GM20431 (cell line): ENCODE measurements around the gene MAPK14.
"Not testable (repeated sequence)": the region's sequence is repeated elsewhere in the genome, so short reads cannot be mapped to it uniquely, and the experiment has no call there.

Source experiments
- in situ Hi-C: fragments of 300-500 bp; cut with MseI, MboI; formaldehyde crosslinking; loops from one replicate; pipeline ENCODE4 v1.15.0; 2020; ENCODE audit warnings: low sequenced_read_pairs; ENCODE audit not compliant: unreplicated experiment

MAPK14 gene

DNA sequence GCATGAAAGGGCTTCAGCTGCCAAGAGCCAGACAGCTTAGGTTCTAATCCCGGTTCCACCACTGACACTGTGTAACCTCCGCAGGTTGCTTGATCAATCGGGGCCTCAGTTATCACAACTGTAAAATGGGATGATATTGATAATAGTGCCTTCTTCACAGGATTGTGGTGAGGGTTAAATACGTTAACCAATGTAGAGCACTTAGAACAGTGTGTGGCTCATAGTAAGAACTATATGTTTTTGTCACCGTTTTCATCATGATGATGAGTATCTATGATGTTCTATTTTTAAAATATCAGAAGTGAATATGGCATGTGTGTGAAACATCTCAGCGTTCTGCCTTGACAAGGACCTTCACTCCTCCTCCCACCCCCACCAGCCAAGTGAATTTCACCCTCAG is 92.4 kb downstream of the MAPK14 start:
- in situ Hi-C loops: no loop called here

GRCh38 chr6:36120539-36120938 is 92.9 kb downstream of the MAPK14 start:
- in situ Hi-C loops: no loop called here

GRCh38 chr6:36120979-36121786 is 93.6 kb downstream of the MAPK14 start:
- in situ Hi-C loops: no loop called here

- in situ Hi-C loops: no loop called here
Observed at GRCh38 chr6:36121787-36122494, 94.3 kb downstream of the MAPK14 start.

- in situ Hi-C loops: no loop called here
Observed at GRCh38 chr6:36122495-36123269, 95.1 kb downstream of the MAPK14 start.

- in situ Hi-C loops: no loop called here
Observed at GRCh38 chr6:36123270-36124139, 95.9 kb downstream of the MAPK14 start.

DNA sequence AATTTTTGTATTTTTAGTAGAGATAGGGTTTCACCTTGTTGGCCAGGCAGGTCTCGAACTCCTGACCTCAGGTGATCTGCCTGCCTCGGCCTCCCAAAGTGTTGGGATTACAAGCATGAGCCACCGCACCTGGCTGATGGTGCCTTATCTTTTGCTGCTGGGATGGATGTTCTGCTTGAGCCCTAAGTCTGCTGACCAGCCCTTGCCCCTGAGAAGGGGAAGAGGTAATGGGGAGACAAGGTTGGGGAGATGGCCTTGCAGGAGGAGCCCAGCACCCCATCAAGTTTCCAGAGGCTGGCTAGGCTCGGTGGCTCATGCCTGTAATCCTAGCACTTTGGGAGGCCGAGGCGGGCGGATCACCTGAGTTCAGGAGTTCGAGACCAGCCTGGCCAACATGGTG is 96.7 kb downstream of the MAPK14 start:
- in situ Hi-C loops: not testable (repeated sequence)

- in situ Hi-C loops: no loop called here
Observed at GRCh38 chr6:36124881-36125280, 97.3 kb downstream of the MAPK14 start.

- in situ Hi-C loops: no loop called here
Observed at GRCh38 chr6:36125575-36125974, 98.0 kb downstream of the MAPK14 start.

- in situ Hi-C loops: no loop called here
Observed at GRCh38 chr6:36126121-36126520, 98.5 kb downstream of the MAPK14 start.

- in situ Hi-C loops: no loop called here
Observed at GRCh38 chr6:36126553-36127458, 99.2 kb downstream of the MAPK14 start.

- in situ Hi-C loops: no loop called here
Observed at GRCh38 chr6:36127462-36128016, 99.9 kb downstream of the MAPK14 start.

DNA sequence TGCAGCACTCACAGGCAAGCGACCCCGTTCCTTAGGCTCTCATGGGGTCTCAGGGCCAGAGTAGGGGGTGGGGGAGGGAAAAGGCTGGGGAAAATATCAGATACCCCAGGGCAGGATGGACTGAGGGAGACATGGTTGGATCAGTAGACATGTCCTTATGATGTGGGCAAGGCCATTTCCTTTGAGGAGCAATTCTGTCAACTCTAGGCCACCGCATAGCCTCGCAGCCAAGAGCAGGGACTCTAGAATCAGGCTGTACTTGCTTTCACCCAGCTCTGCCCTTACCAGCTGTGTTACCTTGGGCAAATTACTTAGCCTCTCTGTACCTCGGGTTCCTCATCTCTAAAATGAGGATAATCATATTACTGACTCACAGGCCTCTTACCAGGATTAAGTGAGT is 100.5 kb downstream of the MAPK14 start:
- in situ Hi-C loops: no loop called here

DNA sequence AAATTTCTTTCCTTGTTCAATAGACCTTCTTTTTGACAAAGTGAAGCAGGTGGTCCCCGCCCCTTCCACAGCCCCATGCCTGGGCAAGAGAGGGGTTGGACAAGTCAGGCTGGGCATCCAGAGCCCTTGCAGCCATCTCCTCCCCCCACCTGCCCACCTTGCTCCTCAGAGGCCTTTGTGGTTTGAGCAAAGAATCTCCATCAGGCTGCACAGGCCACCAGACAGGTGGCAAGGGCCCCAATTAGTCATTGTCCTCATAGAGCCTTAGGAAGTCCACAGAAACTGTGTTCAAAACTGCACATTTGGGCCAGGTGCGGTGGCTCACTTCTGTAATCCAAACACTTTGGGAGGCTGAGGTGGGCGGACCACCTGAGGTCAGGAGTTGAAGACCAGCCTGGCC is 101.2 kb downstream of the MAPK14 start:
- in situ Hi-C loops: no loop called here

DNA sequence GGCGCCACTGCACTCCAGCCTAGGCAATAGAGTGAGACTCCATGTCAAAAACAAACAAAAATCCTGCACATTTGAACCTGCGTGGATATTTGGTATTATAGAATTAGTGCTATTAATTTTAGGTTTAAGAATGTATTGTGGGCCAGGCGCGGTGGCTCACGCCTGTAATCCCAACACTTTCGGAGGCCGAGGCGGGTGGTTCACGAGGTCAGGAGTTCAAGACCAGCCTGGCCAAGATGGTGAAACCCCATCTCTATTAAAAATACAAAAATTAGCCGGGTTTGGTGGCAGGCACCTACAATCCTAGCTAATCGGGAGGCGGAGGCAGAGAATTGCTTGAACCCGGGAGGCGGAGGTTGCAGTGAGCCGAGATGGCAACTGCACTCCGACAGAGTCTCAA is 101.7 kb downstream of the MAPK14 start:
- in situ Hi-C loops: not testable (repeated sequence)

DNA sequence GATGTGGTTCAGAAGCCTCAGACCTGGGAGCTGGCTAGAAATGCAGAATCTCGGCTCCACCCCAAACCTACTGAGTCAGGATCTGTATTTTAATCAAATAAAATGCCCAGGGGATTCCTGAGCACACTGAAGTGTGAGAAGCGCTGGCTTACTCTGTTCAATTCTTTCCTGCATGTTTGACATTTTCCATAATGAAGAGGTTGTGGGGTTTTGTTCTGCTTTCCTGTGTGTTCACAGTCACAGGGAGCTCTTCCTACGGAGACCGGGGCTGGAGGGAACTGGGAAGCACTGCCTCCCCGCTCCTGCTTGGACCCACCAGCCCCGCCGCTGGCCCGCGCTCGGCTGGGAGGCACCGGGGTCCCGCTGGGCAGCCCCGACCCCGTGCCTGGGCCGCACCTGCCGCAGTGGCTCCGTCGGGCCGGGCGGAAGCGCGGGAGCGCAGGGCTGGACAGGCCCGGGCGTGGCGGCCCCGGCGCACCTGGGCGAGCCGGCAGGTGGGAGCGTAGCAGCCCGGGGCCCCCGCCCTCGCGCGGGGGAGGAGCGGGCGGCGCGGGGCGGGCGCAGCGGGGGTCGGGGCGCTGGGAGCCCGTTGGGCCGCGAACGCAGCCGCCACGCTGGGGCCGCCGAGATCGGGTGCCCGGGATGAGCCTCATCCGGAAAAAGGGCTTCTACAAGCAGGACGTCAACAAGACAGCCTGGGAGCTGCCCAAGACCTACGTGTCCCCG is 102.5 kb downstream of the MAPK14 start, which contains the start of gene MAPK13:
Gene MAPK13, plus strand, starts transcription at position 573 of the 726 bp plus-strand sequence. Its CDS starts 70 bp downstream, at position 643.
- in situ Hi-C loops: no loop called here

- in situ Hi-C loops: no loop called here
Observed at GRCh38 chr6:36130667-36131510, 103.3 kb downstream of the MAPK14 start.
